Embryonic facial prominence (tissue), 1 donor: ENCODE data around the gene FOXD1.
"Not testable (repeated sequence)": the region's sequence is repeated elsewhere in the genome, so short reads cannot be mapped to it uniquely, and the experiment has no call there.

ENCODE experiments used
- DNase-seq: peaks from one replicate; pipeline ENCODE4 v3.0.0-alpha.2; 2016; ENCODE audit errors: extremely low spot score

Gene FOXD1

DNA sequence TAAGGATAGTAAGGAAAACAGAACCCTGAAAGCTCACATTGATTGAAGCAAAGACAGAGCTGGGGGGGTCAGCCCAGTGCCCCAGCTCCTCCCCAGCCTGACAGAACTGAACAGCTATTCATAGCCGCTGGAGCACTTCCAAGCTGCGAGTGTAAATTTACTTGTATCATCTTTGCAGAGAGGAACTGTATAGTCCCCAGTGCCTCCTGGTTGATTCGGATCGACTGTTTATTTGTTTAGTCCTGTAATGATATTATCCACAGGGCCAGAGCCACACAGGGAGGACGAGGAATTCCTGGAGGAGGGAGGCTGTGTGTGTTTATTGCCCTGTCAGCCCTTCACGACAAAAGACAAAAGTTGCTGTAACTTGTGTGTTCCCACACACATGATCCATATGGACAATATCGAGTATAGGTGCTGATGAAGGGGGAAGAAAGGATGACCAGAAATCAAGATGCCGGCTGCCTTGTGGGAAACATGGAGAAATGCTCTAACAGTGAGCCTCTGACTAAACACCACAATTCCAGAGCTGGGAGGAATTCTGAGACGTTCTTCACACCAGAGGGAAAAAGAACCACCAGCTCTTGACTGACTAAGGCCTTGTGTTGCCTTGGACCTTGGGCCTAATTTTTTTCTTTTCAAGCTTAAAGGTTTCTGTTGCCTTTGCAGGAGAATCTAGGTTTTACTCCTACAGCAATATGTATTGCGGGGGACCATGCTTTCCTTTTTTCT is 31.1 kb downstream of the FOXD1 start:
- no peak for DNase-seq

DNA sequence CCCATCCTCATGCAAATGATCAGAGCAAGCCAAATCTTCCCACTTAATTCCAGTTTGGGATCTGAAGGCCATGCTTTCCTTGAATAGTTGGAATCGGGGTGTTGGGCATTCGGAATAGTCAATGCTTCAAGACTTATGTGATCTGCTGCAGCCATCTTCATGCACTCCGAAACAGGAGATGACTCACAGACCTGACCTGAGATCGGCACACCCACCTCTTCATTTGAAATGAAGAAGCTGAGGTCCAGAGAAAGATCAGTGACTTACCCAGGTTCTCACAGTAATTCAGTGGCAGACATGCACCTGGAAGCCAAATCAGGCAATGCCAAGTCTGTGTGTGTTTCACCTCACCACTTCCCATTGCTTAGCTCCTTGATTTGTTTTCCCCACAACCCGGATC is 33.0 kb downstream of the FOXD1 start:
- DNase-seq: no peak

DNA sequence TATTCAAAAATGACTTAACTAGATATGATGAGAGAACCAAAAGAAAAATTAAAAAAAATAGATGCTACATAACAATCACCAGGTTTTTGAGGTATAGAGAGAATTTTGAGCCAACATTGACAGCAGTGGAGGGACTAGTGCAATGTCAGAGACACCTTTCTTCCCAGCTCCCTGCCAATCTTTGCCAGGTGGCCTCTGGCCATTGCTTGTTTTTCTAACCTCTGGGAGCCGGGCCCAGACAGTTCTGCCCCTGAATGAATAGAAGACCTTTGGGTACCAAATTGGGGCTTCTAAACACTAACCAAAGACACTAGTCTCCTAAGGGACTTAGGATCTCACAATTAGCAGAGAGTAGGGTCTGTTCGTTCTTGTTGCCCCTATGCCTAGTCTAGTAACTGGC is 33.4 kb downstream of the FOXD1 start:
- no peak for DNase-seq

DNA sequence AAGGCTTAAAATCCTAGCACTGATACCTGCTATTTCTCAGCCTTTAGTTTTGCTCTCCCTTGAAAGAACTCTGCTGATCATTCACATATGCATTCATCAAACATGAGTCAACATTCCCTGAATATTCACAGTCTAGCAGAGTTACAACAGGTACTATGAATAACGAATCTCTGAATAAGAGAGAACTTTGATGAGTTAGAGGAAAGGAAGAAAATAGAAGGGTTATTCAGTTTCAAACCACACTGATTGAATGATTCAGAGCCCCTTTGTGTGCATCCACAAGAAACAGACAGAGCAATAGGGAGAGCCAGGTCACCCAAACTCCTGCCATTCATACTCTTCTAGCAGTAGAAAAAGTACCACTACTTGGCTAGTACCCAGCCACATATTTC is 36.0 kb downstream of the FOXD1 start:
- no peak for DNase-seq

DNA sequence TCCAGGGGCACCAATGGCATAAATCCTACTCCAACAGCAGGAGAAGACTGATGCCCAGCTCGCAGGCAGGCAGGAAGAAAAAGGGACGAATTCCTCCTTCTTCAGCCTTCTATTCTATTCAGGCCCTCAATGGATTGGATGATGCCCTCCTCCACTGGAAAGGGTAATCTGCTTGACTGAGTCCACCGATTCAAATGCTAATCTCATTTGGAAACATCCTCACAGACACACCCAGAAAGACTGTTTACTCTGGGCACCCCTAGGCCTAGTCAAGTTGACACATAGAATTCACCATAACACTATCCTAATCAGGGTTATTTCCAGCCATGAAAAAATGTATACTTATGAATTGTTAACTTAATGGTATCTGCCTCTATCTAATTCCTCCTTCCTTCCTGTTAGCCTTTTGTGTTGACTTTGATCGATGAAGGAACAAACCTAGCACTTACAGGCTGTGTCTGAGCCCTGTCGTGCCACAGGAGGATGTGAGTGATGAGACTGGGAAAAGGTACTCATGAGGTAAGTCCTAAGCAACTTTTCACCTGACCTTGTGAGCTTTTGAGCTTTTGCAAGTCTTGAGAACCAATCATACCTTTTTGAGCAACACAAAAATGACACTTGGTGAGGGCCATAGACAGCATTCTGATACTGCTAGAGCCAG is 36.5 kb downstream of the FOXD1 start:
- DNase-seq: no peak

DNA sequence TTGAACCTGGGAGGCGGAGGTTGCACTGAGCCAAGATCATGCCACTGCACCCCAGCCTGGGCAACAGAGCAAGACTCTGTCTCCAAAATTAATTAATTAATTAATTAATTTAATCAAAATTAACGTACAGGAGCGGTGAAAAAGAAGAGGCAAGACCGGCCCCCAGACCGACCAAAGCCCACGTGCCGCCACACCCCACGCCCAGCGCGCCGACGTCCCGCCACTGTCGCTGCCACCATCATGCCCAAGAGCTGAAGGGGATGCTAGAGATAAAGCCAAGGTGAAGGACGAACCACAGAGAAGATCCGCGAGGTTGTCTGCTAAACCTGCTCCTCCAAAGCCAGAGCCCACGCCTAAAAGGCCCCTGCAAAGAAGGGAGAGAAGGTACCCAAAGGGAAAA is 38.6 kb downstream of the FOXD1 start:
- not testable (repeated sequence) for DNase-seq

DNA sequence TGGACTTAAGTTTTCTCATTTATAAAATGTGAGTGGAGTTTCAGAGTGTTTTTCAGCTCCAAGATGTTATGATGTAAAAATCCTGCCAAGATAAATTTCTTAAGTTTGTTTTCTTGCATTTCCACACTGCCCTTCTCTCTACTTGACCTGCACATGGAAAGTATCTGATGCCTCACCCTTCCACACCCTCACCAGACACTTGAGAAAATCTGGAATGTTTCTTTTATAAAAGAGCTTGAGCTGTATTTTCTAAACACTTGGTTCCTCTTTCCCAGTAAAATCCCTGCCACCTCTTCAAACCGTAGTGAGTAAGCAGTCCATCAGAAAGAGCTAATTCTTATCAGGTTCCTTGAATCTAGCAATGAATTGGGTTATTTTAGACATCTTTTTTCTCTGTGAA is 42.9 kb downstream of the FOXD1 start:
- no peak for DNase-seq

DNA sequence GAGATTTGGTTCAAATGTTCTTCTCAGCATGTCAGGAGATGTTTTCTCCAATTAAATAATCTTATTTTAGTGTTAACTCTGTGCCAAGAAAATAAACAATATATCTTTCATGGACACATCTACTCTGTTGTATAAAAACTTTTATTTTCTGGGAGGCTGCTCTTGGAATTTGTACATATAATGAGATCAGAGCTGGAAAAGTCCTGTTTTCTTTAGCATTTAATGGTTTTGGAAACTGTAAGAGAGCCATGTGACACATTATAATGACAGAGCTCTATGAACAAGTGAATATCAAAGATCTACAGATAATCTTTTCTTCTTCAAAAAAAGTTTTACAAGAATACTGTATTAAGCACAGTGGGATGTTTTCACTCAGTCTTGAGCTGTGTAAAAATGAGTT is 48.8 kb downstream of the FOXD1 start:
- DNase-seq: no peak
